OCI-LY7 (cell line): ENCODE measurements around the gene FCN1. TPM values are rescaled to one million over a fixed set of nuclear protein-coding genes. Genes with fewer than 3 reads are reported as not detected.

Experiments
- BruUV-seq: library from RNA; stranded (reverse); fragments of 400-500 nt; replicated peaks from 2 replicates; lab custom pipeline; 2021; lab: Mats Ljungman, UMichigan
- CTCF ChIA-PET: fragments of 300-600 bp; sonication (Branson Sonifier 250); formaldehyde crosslinking; loops from one replicate; lab custom pipeline; 2022; ENCODE audit warnings: antibody characterized with exemption; ENCODE audit not compliant: unreplicated experiment; lab: Charles Lee
- POLR2A ChIA-PET: fragments of 300-600 bp; sonication (Branson Sonifier 250); formaldehyde crosslinking; loops from one replicate; lab custom pipeline; 2022; ENCODE audit warnings: antibody characterized with exemption; lab: Charles Lee
- DNase-seq: peaks from one replicate; pipeline ENCODE4 v3.0.0-alpha.2; 2015; ENCODE audit warnings: low spot score
- H2AFZ ChIP-seq: fragments of 200-600 bp; sonication (generic), shearing (Covaris generic); 2 replicates; pipeline ENCODE4 v1.6.1; 2014; ENCODE audit warnings: mild to moderate bottlenecking, antibody characterized with exemption, low read length, moderate library complexity
- H3K27ac ChIP-seq: fragments of 200-600 bp; sonication (generic); 2 replicates; pipeline ENCODE4 v1.5.1; 2014; ENCODE audit warnings: mixed run types, low read depth, mild to moderate bottlenecking, moderate library complexity, low read length, inconsistent platforms; ENCODE audit not compliant: poor library complexity, severe bottlenecking
- H3K36me3 ChIP-seq: fragments of 200-600 bp; sonication (generic); 2 replicates; pipeline ENCODE4 v1.6.1; 2014; ENCODE audit warnings: mild to moderate bottlenecking, antibody characterized with exemption, low read length, moderate library complexity, mixed read lengths; ENCODE audit not compliant: insufficient read depth
- H3K4me1 ChIP-seq: fragments of 200-600 bp; sonication (generic); 2 replicates; pipeline ENCODE4 v1.5.1; 2014; ENCODE audit warnings: mild to moderate bottlenecking, low read length; ENCODE audit not compliant: insufficient read depth, poor library complexity, severe bottlenecking
- H3K4me2 ChIP-seq: fragments of 200-600 bp; sonication (generic); 2 replicates; pipeline ENCODE4 v1.6.1; 2014; ENCODE audit warnings: mild to moderate bottlenecking, low read length
- H3K4me3 ChIP-seq: fragments of 200-600 bp; sonication (generic); 2 replicates; pipeline ENCODE4 v1.5.1; 2014; ENCODE audit warnings: mild to moderate bottlenecking, low read depth, low read length; ENCODE audit not compliant: poor library complexity, severe bottlenecking
- H3K79me2 ChIP-seq: fragments of 200-600 bp; sonication (generic); 2 replicates; pipeline ENCODE4 v1.6.1; 2016; ENCODE audit warnings: low read depth, mild to moderate bottlenecking, low read length, moderate library complexity, mixed read lengths; ENCODE audit not compliant: insufficient read depth
- H3K9me2 ChIP-seq: fragments of 200-600 bp; sonication (generic); 2 replicates; pipeline ENCODE4 v1.6.1; 2016; ENCODE audit warnings: mild to moderate bottlenecking, low read length, mixed read lengths; ENCODE audit not compliant: insufficient read depth
- H3K9me3 ChIP-seq: fragments of 200-600 bp; sonication (generic); 2 replicates; pipeline ENCODE4 v1.6.1; 2014; ENCODE audit warnings: mild to moderate bottlenecking, mixed run types, low read length, mixed read lengths
- H4K20me1 ChIP-seq: fragments of 200-600 bp; sonication (generic); 2 replicates; pipeline ENCODE4 v1.6.1; 2014; ENCODE audit warnings: mild to moderate bottlenecking, antibody characterized with exemption, low read length, moderate library complexity, mixed read lengths; ENCODE audit not compliant: insufficient read depth
- EZH2phosphoT487 ChIP-seq: fragments of 200-600 bp; sonication (generic); IDR thresholded peaks from 2 replicates; pipeline ENCODE4 v1.6.1; 2018; ENCODE audit warnings: low read depth, borderline replicate concordance, mild to moderate bottlenecking, mixed run types, antibody characterized with exemption, low read length, moderate library complexity, mixed read lengths
- intact Hi-C: fragments of 100-400 bp; cut with micrococcal nuclease; formaldehyde crosslinking; loops from one replicate; pipeline ENCODE4 v1.10.0; 2022; ENCODE audit not compliant: unreplicated experiment
- total RNA-seq, 2 experiments: library from RNA; depleted of rRNA in 1 of 2; stranded (reverse); fragments of >200 nt in 1 of 2; shearing (Covaris generic) in 1 of 2; gene quantifications; 2 replicates each; pipeline ENCODE4 v1.2.3, GENCODE V29; 2014 to 2022
- TF ChIP-seq, protein P1 (sequence below): fragments of 200-600 bp; sonication (generic); conservative IDR thresholded peaks from 2 replicates; pipeline ENCODE4 v1.5.1; 2014; ENCODE audit warnings: mild to moderate bottlenecking, antibody characterized with exemption, low read length, moderate library complexity, mixed read lengths

FCN1 gene
- total RNA-seq, 2 experiments from 2014 or later: 0.19 to 0.30 TPM

DNA sequence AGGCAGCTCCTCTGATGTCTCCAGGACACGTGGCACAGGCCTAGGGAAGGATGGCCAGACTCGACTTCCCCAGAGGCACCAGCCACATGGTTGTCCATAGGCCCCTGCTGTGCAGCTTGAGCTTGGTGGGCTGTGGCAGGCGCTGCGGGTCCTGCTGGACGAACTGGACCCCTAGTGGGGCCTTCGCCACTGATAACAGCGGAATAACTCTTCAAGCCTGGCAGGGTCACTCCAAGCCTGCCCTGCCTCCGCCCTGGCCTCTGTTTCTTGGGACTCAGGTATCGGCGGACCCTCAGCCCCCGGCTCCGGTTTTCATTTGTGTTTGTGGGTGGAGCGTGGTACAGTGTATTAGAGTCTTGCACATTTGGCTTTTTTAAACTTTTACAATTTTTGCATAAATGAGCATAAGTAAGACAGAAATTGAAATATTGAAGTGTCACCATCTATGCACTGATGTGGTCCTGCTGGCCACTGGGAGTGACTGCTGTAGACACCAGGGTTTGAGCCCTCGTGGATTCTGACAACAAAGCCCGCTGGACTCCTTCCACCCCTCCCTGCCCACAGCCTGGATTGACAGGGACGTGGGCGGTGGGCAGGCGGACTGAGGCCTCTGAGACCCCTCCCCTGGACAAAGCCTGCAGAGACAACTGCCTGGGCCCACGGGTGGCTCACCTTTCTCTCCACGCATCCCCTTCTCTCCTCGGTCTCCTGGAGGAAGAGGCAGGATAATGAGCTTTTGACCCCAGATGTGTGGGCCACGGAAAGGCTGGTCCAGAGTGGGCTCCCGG lies 3.8 kb downstream of the FCN1 start:
- Histone ChIP-seq H3K27ac (no peak overlapping the region), H3K4me1 (peaks cover 39% of the 10 kb centered on the region), H3K36me3 (no peaks in the 10 kb centered on the region; the same call in 1 of the 2 replicates), H3K79me2 (no peaks in the 10 kb centered on the region), H3K9me3 (peaks cover 7% of the 10 kb centered on the region; the same call in 1 of the 2 replicates), H4K20me1 (no peaks in the 10 kb centered on the region), H3K9me2 (no peaks in the 10 kb centered on the region), H3K4me3 (no peak overlapping the region), H2AFZ (no peak overlapping the region), H3K4me2 (no peak overlapping the region)
- POLR2A ChIA-PET: no interaction called here
- TF ChIP-seq EZH2phosphoT487: no peak
- TF ChIP-seq, protein P1, sequence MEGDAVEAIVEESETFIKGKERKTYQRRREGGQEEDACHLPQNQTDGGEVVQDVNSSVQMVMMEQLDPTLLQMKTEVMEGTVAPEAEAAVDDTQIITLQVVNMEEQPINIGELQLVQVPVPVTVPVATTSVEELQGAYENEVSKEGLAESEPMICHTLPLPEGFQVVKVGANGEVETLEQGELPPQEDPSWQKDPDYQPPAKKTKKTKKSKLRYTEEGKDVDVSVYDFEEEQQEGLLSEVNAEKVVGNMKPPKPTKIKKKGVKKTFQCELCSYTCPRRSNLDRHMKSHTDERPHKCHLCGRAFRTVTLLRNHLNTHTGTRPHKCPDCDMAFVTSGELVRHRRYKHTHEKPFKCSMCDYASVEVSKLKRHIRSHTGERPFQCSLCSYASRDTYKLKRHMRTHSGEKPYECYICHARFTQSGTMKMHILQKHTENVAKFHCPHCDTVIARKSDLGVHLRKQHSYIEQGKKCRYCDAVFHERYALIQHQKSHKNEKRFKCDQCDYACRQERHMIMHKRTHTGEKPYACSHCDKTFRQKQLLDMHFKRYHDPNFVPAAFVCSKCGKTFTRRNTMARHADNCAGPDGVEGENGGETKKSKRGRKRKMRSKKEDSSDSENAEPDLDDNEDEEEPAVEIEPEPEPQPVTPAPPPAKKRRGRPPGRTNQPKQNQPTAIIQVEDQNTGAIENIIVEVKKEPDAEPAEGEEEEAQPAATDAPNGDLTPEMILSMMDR: no peak
- DNase-seq: no peak
- intact Hi-C loops: no loop called here
- no TSS peak for BruUV-seq
- CTCF ChIA-PET: interaction anchor here (0.9 kb wide), 1 partner anchor 14 kb away, joined by 3 read pairs; no protein-coding TSS in a partner anchor

DNA sequence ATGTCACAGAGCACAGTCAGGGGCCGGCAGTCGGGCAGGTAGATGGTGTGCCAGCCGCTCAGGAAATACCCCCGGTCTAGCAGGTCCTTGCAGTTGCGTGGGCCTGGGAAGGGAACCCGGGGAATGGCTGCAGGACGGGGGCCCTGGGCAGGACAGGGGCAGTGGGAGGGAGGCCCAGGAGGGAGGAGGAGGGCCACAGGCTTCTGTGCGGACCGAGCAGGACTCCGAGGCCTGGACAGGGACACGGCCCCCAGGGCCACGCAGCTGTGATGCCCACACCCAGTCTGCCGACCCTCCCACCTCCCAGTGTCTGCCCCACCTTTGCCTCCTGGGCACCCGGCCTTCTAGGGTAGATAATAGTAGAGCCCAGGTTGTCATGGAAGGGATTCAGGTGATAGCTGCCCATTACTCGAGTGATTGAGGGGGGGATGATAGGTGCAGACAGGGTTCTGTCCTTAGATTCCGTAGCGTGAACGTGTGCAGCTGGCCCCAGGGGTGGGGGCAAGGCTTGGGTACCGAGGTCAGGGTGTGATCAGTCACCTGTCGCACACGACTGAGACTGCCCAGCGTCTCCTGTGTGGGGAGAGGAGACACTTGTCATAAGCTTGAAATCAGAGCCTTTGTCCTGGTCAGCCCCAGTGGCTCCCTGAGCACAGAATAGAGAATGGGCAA lies 4.5 kb downstream of the FCN1 start:
- Histone ChIP-seq H3K79me2 (no peaks in the 10 kb centered on the region), H3K9me3 (no peaks in the 10 kb centered on the region), H4K20me1 (no peaks in the 10 kb centered on the region), H3K4me2 (no peak overlapping the region), H3K4me1 (peaks cover 35% of the 10 kb centered on the region), H3K36me3 (no peaks in the 10 kb centered on the region), H3K4me3 (no peak overlapping the region), H2AFZ (no peak overlapping the region), H3K27ac (no peak overlapping the region), H3K9me2 (no peaks in the 10 kb centered on the region)
- intact Hi-C loops: no loop called here
- TF ChIP-seq EZH2phosphoT487: no peak
- TF ChIP-seq, protein P1: no peak
- ChIA-PET CTCF (no interaction called here), POLR2A (no interaction called here)
- no TSS peak for BruUV-seq
- no peak for DNase-seq
